ENCODE measurements around the gene STON2. TPM values are rescaled to one million over a fixed set of nuclear protein-coding genes. Genes with fewer than 3 reads are reported as not detected.
A peak's percentile ranks its signal among the peaks of the same experiment; 100 is the strongest.

Gene STON2
- total and polyA plus RNA-seq, 4 donors, result 3.1 to 27.6 (median 15.2) TPM

- H3K36me3 ChIP-seq (ENCODE audit: control insufficient read depth in 4 of 4, insufficient read depth in 4 of 4, low read length in 4 of 4), result no peaks in the 10 kb centered on the region
- H3K4me1 ChIP-seq (ENCODE audit: control insufficient read depth in 5 of 5, insufficient read depth in 5 of 5, low read length in 5 of 5), result no peaks in the 10 kb centered on the region
- no peak overlapping the region for H3K27ac ChIP-seq (ENCODE audit: low read depth in 1 of 2, low read length in 1 of 2)
- H3K27me3 ChIP-seq (ENCODE audit: control insufficient read depth in 3 of 3, insufficient read depth in 3 of 3, low read length in 2 of 3), result no peaks in the 10 kb centered on the region
- H3K9ac ChIP-seq (ENCODE audit: insufficient read depth in 1 of 2, low read length in 2 of 2), result no peak overlapping the region
- 82 to 92% methylated on average over 5 of the region's 5 CpGs for WGBS, 2 donors
- TF ChIP-seq CTCF (IDR thresholded peaks at IDR 0.05; ENCODE audit: control extremely low read depth, extremely low read depth), result no peak
- DNase-seq, result peak in 1 of 3 donors; percentile 15
- ATAC-seq (ENCODE audit: insufficient read depth, low FRiP score), result no peak
- H3K4me3 ChIP-seq, result no peak overlapping the region
- H3K9me3 ChIP-seq (ENCODE audit: control insufficient read depth in 4 of 4, insufficient read depth in 3 of 4, low read length in 3 of 4), result no peaks in the 10 kb centered on the region
These were observed 57.1 kb downstream of the STON2 start for GRCh38 chr14:81342850-81343580.

GRCh38 chr14:81341781-81342180 lies 58.3 kb downstream of the STON2 start:
- 96 to 98% methylated on average over 3 of the region's 3 CpGs for WGBS, 2 donors
- no peak overlapping the region for H3K4me3 ChIP-seq

GRCh38 chr14:81341370-81341769 lies 58.8 kb downstream of the STON2 start:
- H3K4me3 ChIP-seq, result no peak overlapping the region
- no peaks in the 10 kb centered on the region for H3K9me3 ChIP-seq (ENCODE audit: control insufficient read depth in 4 of 4, insufficient read depth in 3 of 4, low read length in 3 of 4)
- WGBS, 2 donors, result 50 to 80% methylated on average over 2 of the region's 2 CpGs
- no peak for ATAC-seq (ENCODE audit: insufficient read depth, low FRiP score)
- no peak overlapping the region for H3K9ac ChIP-seq (ENCODE audit: insufficient read depth in 1 of 2, low read length in 2 of 2)
- DNase-seq, result peak in 2 of 3 donors; percentile 11 to 39
- TF ChIP-seq CTCF (IDR thresholded peaks at IDR 0.05; ENCODE audit: control extremely low read depth, extremely low read depth), result no peak
- no peaks in the 10 kb centered on the region for H3K4me1 ChIP-seq (ENCODE audit: control insufficient read depth in 5 of 5, insufficient read depth in 5 of 5, low read length in 5 of 5)
- H3K36me3 ChIP-seq (ENCODE audit: control insufficient read depth in 4 of 4, insufficient read depth in 4 of 4, low read length in 4 of 4), result no peaks in the 10 kb centered on the region
- H3K27me3 ChIP-seq (ENCODE audit: control insufficient read depth in 3 of 3, insufficient read depth in 3 of 3, low read length in 2 of 3), result no peaks in the 10 kb centered on the region
- H3K27ac ChIP-seq (ENCODE audit: low read depth in 1 of 2, low read length in 1 of 2), result no peak overlapping the region

More at GRCh38 chr14:81341781-81342180, 58.3 kb downstream of the STON2 start:
- no peaks in the 10 kb centered on the region for H3K4me1 ChIP-seq (ENCODE audit: control insufficient read depth in 5 of 5, insufficient read depth in 5 of 5, low read length in 5 of 5)
- DNase-seq (no peak), ATAC-seq (ENCODE audit: insufficient read depth, low FRiP score) (no peak)
- no peaks in the 10 kb centered on the region for H3K36me3 ChIP-seq (ENCODE audit: control insufficient read depth in 4 of 4, insufficient read depth in 4 of 4, low read length in 4 of 4)
- H3K9me3 ChIP-seq (ENCODE audit: control insufficient read depth in 4 of 4, insufficient read depth in 3 of 4, low read length in 3 of 4), result no peaks in the 10 kb centered on the region
- TF ChIP-seq CTCF (IDR thresholded peaks at IDR 0.05; ENCODE audit: control extremely low read depth, extremely low read depth), result no peak
- H3K27me3 ChIP-seq (ENCODE audit: control insufficient read depth in 3 of 3, insufficient read depth in 3 of 3, low read length in 2 of 3), result no peaks in the 10 kb centered on the region
- no peak overlapping the region for H3K27ac ChIP-seq (ENCODE audit: low read depth in 1 of 2, low read length in 1 of 2)
- no peak overlapping the region for H3K9ac ChIP-seq (ENCODE audit: insufficient read depth in 1 of 2, low read length in 2 of 2)
